Heart left ventricle (tissue), 13 donors: ENCODE data around the gene GAS7.

ENCODE experiments used
- POLR2A ChIP-seq, 2 donors: fragments of 450-650 bp; IDR thresholded peaks; one replicate each; pipeline ENCODE4 v1.6.1; 2017; ENCODE audit warnings: antibody characterized with exemption in 2 of 2, mild to moderate bottlenecking in 2 of 2, moderate library complexity in 2 of 2
- TF ChIP-seq, protein P1 (sequence below), 12 donors: fragments of 200-600 bp; sonication (generic) in 4 of 12; IDR thresholded peaks; one replicate each; pipeline versions ENCODE4 v1.5.0 to v1.8.0; 2018 to 2022; ENCODE audit warnings: antibody characterized with exemption in 12 of 12, mild to moderate bottlenecking in 5 of 12
- donor health status: ischemic (EF 13 %, LVEDD 7.1; RV severe dilation, severe dysfunction).
- donor health status: DM: no; HTN: yes; CAD: no.
- donor health status: DM: no; HTN: no; CAD: no.
- donor health status: ischemic (EF 25% LVEDD 6.9; RV normal size, moderate dysfunction).
- donor health status: ischemic (EF 25% LVEDD 5.7; RV mildly dilated, moderate dysfunction).
- donor health status: ischemic (EF 35%, LVEDD 5.7; RV mildly dilated, moderate dysfunction).
- donor health status: nonischemic (EF 11% LVEDD 7.7; RV severe dilation, severe dysfunction).
- donor health status: DM: yes; HTN: yes; CAD: no.
- donor health status: PGD.
- donor health status: ischemic (EF 29% LVEDD 5.4; RV normal size, mild dysfunction).
- donor health status: nonischemic (EF 23%, LVEDD 6.1; RV moderate dilation, normal function).

DNA sequence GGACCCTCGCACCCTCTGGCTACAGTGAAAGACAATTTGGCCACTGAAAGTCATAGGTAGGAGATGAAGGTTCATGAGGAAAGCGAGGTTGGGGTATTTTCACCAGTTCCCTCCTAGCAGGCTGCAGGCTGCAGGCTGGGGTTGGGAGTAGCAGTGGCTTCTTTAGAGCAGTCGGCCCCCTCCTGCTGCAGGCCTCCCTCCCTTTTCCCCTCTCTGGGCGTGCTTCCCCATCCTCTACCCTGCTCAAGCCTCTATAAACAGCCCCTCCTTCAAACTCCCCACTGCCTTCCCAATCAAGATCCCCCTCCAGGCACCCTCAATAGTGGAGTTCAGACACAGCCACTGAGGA is 41.8 kb downstream of the GAS7 start:
- TF ChIP-seq, protein P1, sequence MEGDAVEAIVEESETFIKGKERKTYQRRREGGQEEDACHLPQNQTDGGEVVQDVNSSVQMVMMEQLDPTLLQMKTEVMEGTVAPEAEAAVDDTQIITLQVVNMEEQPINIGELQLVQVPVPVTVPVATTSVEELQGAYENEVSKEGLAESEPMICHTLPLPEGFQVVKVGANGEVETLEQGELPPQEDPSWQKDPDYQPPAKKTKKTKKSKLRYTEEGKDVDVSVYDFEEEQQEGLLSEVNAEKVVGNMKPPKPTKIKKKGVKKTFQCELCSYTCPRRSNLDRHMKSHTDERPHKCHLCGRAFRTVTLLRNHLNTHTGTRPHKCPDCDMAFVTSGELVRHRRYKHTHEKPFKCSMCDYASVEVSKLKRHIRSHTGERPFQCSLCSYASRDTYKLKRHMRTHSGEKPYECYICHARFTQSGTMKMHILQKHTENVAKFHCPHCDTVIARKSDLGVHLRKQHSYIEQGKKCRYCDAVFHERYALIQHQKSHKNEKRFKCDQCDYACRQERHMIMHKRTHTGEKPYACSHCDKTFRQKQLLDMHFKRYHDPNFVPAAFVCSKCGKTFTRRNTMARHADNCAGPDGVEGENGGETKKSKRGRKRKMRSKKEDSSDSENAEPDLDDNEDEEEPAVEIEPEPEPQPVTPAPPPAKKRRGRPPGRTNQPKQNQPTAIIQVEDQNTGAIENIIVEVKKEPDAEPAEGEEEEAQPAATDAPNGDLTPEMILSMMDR (IDR thresholded peaks at IDR 0.05): no peak
- no peak for TF ChIP-seq POLR2A (IDR thresholded peaks at IDR 0.05)
